Breast epithelium (tissue), 4 donors: ENCODE data around the gene BAZ2B. TPM values are rescaled to one million over a fixed set of nuclear protein-coding genes. Genes with fewer than 3 reads are reported as not detected.

Source experiments
- DNase-seq, 2 donors: peaks; one replicate each; pipeline ENCODE4 v3.0.0-alpha.2; 2019; ENCODE audit warnings: low spot score in 2 of 2
- H3K27ac ChIP-seq, 2 donors: fragments of 200-600 bp; sonication (generic) in 1 of 2; one replicate each; pipeline ENCODE4 v1.5.1; 2016 to 2019; ENCODE audit warnings: mild to moderate bottlenecking in 1 of 2
- H3K27me3 ChIP-seq, 2 donors: fragments of 200-600 bp; sonication (generic) in 1 of 2; one replicate each; pipeline versions ENCODE4 v1.5.1 to v1.6.0; 2017 to 2019; ENCODE audit warnings: control low read depth in 1 of 2, mild to moderate bottlenecking in 1 of 2
- H3K36me3 ChIP-seq: fragments of 200-600 bp; one replicate; pipeline ENCODE4 v1.5.1; 2019
- H3K4me1 ChIP-seq, 2 donors: fragments of 200-600 bp; sonication (generic); one replicate each; pipeline ENCODE4 v1.5.1; 2016 to 2019; ENCODE audit warnings: control low read depth in 1 of 2
- H3K4me3 ChIP-seq, 3 donors: fragments of 200-600 bp; sonication (generic); 1 replicate in 2 of 3; 2 replicates in 1 of 3; pipeline ENCODE4 v1.5.1; 2016 to 2019; ENCODE audit warnings: mild to moderate bottlenecking in 3 of 3, moderate library complexity in 2 of 3
- H3K9me3 ChIP-seq, 2 donors: fragments of 200-600 bp; sonication (generic) in 1 of 2; one replicate each; pipeline ENCODE4 v1.5.1; 2016 to 2019; ENCODE audit warnings: control low read depth in 1 of 2
- POLR2A ChIP-seq: fragments of 450-650 bp; IDR thresholded peaks from one replicate; pipeline ENCODE4 v1.6.1; 2016; ENCODE audit warnings: antibody characterized with exemption, mild to moderate bottlenecking, moderate library complexity
- POLR2AphosphoS5 ChIP-seq, 3 donors: sonication (generic); formaldehyde crosslinking; IDR thresholded peaks; one replicate each; pipeline ENCODE4 v1.6.1; 2017; ENCODE audit warnings: antibody characterized with exemption in 3 of 3
- intact Hi-C: fragments of 100-400 bp; cut with DNase I; formaldehyde crosslinking; loops from one replicate; pipeline ENCODE4 v1.15.1; 2023; ENCODE audit warnings: low total_unique reads
- total RNA-seq, 3 donors: library from RNA; depleted of rRNA; stranded (reverse); fragments of >200 nt; gene quantifications; one replicate each; pipeline ENCODE4 v1.1.0, GENCODE V29; 2016
- TF ChIP-seq, protein P1 (sequence below), 3 donors: fragments of 450-650 bp; IDR thresholded peaks; one replicate each; pipeline ENCODE4 v1.5.1; 2016 to 2017; ENCODE audit warnings: antibody characterized with exemption in 3 of 3, mild to moderate bottlenecking in 3 of 3, moderate library complexity in 3 of 3

BAZ2B gene
- total RNA-seq, 3 donors from 2014 or later: 86.1 to 250 (median 143) TPM

DNA sequence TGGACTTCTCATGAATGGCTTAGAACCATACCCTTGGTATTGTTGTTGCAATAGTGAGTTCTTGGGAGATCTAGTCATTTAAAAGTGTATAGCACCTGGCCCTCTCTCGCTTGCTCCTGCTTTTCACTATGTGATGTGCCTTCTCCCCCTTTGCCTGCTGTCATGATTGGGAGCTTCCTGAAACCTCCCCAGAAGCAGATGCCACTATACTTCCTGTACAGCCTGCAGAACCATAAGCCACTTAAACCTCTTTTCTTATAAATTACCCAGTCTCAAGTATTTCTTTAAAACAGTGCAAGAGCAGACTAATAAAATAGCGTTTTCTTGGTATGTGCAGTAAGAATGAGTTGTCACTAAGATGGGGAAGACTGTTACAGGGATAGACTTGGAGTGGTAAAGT is 31.6 kb downstream of the BAZ2B start:
- no peak for TF ChIP-seq POLR2A
- TF ChIP-seq, protein P1, sequence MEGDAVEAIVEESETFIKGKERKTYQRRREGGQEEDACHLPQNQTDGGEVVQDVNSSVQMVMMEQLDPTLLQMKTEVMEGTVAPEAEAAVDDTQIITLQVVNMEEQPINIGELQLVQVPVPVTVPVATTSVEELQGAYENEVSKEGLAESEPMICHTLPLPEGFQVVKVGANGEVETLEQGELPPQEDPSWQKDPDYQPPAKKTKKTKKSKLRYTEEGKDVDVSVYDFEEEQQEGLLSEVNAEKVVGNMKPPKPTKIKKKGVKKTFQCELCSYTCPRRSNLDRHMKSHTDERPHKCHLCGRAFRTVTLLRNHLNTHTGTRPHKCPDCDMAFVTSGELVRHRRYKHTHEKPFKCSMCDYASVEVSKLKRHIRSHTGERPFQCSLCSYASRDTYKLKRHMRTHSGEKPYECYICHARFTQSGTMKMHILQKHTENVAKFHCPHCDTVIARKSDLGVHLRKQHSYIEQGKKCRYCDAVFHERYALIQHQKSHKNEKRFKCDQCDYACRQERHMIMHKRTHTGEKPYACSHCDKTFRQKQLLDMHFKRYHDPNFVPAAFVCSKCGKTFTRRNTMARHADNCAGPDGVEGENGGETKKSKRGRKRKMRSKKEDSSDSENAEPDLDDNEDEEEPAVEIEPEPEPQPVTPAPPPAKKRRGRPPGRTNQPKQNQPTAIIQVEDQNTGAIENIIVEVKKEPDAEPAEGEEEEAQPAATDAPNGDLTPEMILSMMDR (IDR thresholded peaks at IDR 0.05): no peak
- no peak for TF ChIP-seq POLR2AphosphoS5 (IDR thresholded peaks at IDR 0.05)
- H3K9me3 ChIP-seq: no peaks in the 10 kb centered on the region
- H3K27me3 ChIP-seq: no peaks in the 10 kb centered on the region
- H3K4me3 ChIP-seq: no peak overlapping the region
- no peak for DNase-seq
- H3K27ac ChIP-seq: no peak overlapping the region
- intact Hi-C loops: no loop called here
- no peaks in the 10 kb centered on the region for H3K4me1 ChIP-seq
- H3K36me3 ChIP-seq: no peaks in the 10 kb centered on the region

DNA sequence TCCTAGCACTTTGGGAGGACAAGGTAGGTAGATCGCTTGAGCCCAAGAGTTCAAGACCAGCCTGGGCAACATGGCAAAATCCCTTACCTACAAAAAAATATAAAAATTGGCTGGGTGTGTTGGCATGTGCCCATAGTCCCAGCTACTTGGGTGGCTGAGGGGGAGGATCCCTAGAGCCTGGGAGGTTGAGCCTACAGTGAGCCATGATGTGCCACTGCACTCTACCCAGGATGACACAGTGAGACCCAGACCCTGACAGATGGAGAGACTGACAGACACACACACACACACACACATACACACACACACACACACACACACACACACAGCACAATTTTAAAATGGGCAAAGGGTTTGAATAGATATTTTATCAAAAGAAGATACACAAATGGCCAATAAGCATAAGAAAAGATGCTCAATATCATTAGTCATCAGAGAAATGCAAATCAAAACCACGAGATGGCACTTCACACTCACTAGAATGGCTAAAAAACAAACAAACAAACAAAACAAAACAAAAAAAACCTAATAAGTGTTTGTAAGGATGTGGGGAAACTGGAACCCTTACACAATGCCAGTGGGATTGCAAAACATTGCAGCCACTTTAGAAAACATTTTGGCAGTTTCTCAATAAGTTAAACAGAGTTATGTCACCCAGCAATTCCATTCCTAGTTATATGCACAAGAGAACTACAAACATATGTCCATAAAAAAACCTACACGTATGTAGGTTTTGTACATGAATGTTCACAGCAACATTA is 42.3 kb downstream of the BAZ2B start:
- intact Hi-C loops: no loop called here
- TF ChIP-seq POLR2AphosphoS5 (IDR thresholded peaks at IDR 0.05) (no peak), POLR2A (no peak)
- TF ChIP-seq, protein P1 (IDR thresholded peaks at IDR 0.05): no peak
- Histone ChIP-seq H3K4me1 (no peaks in the 10 kb centered on the region), H3K9me3 (no peaks in the 10 kb centered on the region), H3K4me3 (no peak overlapping the region), H3K36me3 (no peaks in the 10 kb centered on the region), H3K27ac (no peak overlapping the region), H3K27me3 (no peaks in the 10 kb centered on the region)
- no peak for DNase-seq

DNA sequence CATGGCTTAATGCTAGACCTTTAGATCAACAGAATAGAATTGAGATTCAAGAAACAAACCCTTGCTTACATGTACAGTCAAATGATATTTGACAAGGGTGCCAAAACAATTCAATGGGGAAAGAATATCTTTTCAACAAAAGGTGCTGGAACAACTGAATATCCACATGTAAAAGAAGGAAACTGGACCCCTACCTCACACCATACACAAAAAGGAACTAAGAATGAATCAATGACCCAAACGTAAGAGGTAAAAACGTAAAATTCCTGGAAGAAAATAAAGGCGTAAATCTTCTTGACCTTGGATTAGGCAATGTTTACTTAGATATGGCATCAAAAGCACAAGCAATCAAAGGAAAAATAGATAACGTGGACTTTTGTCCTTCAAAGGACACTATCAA is 43.1 kb downstream of the BAZ2B start:
- intact Hi-C loops: no loop called here
- no peak overlapping the region for H3K4me3 ChIP-seq
- H3K27ac ChIP-seq: no peak overlapping the region
- DNase-seq: no peak
- TF ChIP-seq, protein P1 (IDR thresholded peaks at IDR 0.05): no peak
- no peak for TF ChIP-seq POLR2A
- no peak for TF ChIP-seq POLR2AphosphoS5 (IDR thresholded peaks at IDR 0.05)
- no peaks in the 10 kb centered on the region for H3K27me3 ChIP-seq
- no peaks in the 10 kb centered on the region for H3K36me3 ChIP-seq
- no peaks in the 10 kb centered on the region for H3K9me3 ChIP-seq
- no peaks in the 10 kb centered on the region for H3K4me1 ChIP-seq

DNA sequence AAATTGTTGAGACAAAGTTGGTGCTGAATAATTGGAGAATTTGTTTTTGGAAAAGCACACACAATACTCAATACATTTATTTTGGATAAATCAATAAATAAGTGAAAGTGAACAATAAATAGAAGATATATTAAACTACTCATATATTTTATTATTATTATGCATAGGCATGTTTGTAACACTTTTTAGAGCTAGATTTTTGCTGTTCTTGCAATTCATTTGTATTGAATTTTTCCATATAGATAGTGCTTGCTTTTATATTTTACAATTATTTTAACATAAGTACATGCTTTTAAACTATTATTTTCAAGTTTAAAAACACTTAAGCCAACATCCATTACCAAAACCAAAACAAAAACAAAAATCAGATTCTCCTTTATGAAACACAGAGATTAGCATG is 43.9 kb downstream of the BAZ2B start:
- intact Hi-C loops: no loop called here
- H3K9me3 ChIP-seq: no peaks in the 10 kb centered on the region
- H3K4me3 ChIP-seq: no peak overlapping the region
- H3K27me3 ChIP-seq: no peaks in the 10 kb centered on the region
- no peak for DNase-seq
- H3K27ac ChIP-seq: no peak overlapping the region
- no peak for TF ChIP-seq POLR2AphosphoS5 (IDR thresholded peaks at IDR 0.05)
- TF ChIP-seq, protein P1 (IDR thresholded peaks at IDR 0.05): no peak
- no peak for TF ChIP-seq POLR2A
- H3K36me3 ChIP-seq: no peaks in the 10 kb centered on the region
- H3K4me1 ChIP-seq: no peaks in the 10 kb centered on the region

- Histone ChIP-seq H3K36me3 (no peaks in the 10 kb centered on the region), H3K9me3 (no peaks in the 10 kb centered on the region), H3K4me3 (no peak overlapping the region), H3K4me1 (no peaks in the 10 kb centered on the region), H3K27me3 (no peaks in the 10 kb centered on the region), H3K27ac (no peak overlapping the region)
- intact Hi-C loops: no loop called here
- TF ChIP-seq POLR2AphosphoS5 (IDR thresholded peaks at IDR 0.05) (no peak), POLR2A (no peak)
- TF ChIP-seq, protein P1 (IDR thresholded peaks at IDR 0.05): no peak
- DNase-seq: no peak
Observed at GRCh38 chr2:159571540-159572260, 44.6 kb downstream of the BAZ2B start.
